Glomerular endothelial cell (primary cell): ENCODE results near the gene SIDT2. TPM values are rescaled to one million over a fixed set of nuclear protein-coding genes. Genes with fewer than 3 reads are reported as not detected.

ENCODE experiments used
- DNase-seq: peaks from one replicate; pipeline ENCODE4 v3.0.0-alpha.2; 2011; ENCODE audit warnings: low read depth, low spot score; ENCODE audit errors: extremely low read depth
- total RNA-seq: library from RNA; depleted of rRNA; stranded (reverse); fragments of >200 nt; gene quantifications from 2 replicates; pipeline ENCODE4 v1.2.3, GENCODE V29; 2015

SIDT2 gene
- total RNA-seq, 1 donor from 2014 or later: 21.5 TPM

- no peak for DNase-seq
Observed at GRCh38 chr11:117187799-117188481, 9.4 kb downstream of the SIDT2 start.

- DNase-seq: no peak
Observed at GRCh38 chr11:117188620-117189081, 10.1 kb downstream of the SIDT2 start.

- no peak for DNase-seq
Observed at GRCh38 chr11:117189191-117189940, 10.8 kb downstream of the SIDT2 start.

- DNase-seq: no peak
Observed at GRCh38 chr11:117189941-117190544, 11.5 kb downstream of the SIDT2 start.

GRCh38 chr11:117191680-117192400, 13.3 kb downstream of the SIDT2 start:
- no peak for DNase-seq

- no peak for DNase-seq
Observed at GRCh38 chr11:117192401-117192875, 13.9 kb downstream of the SIDT2 start.

- DNase-seq: no peak
Observed at GRCh38 chr11:117193130-117194020, 14.8 kb downstream of the SIDT2 start.

GRCh38 chr11:117194267-117194666, 15.7 kb downstream of the SIDT2 start:
- DNase-seq: no peak

GRCh38 chr11:117195258-117195657, 16.7 kb downstream of the SIDT2 start:
- DNase-seq: no peak

- DNase-seq: no peak
Observed at GRCh38 chr11:117195761-117196160, 17.2 kb downstream of the SIDT2 start.

- DNase-seq: no peak
Observed at GRCh38 chr11:117197006-117197405, 18.5 kb downstream of the SIDT2 start.

GRCh38 chr11:117197516-117198456, 19.2 kb downstream of the SIDT2 start:
- no peak for DNase-seq

- no peak for DNase-seq
Observed at GRCh38 chr11:117198613-117199012, 20.1 kb downstream of the SIDT2 start.

- no peak for DNase-seq
Observed at GRCh38 chr11:117199053-117199915, 20.7 kb downstream of the SIDT2 start, which contains the start of gene TAGLN. TSS of gene TAGLN (plus strand) at chr11:117199370. CDS start at chr11:117203014, 3,644 bp downstream.

GRCh38 chr11:117199916-117200812, 21.6 kb downstream of the SIDT2 start:
- no peak for DNase-seq

GRCh38 chr11:117200813-117201657, 22.5 kb downstream of the SIDT2 start:
- no peak for DNase-seq
